Putamen (tissue), 1 donor: ENCODE results near the gene LRRC1.

ENCODE experiments used
- DNase-seq: peaks from one replicate; pipeline ENCODE4 v3.0.0-alpha.2; 2016; ENCODE audit warnings: low spot score

Gene LRRC1

DNA sequence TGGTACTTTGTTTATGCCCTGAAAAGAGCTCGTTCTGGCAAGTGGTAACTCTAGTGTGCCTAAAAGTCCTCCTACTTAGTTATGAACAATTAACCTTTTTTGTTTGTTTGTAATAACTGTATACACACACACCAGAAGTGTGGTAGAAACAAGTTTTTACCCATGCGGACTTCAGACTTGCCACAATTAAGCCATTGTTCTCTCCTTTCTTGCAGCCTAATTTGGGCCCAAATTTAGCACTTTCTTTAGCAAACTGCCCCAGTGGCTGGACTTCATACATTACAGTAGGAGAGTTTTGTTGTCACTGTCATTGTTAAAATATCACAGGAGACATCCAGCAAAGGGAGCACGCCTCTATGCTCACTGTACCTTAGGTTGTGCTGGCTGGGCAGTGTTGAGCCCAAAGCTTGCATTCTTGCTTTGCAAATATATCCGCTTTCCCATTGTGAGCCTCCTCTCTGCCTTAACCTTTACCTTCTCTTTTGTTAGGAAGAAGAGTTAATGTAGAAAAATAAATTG is 53.0 kb downstream of the LRRC1 start:
- no peak for DNase-seq

- no peak for DNase-seq
These were observed 55.7 kb downstream of the LRRC1 start for GRCh38 chr6:53850527-53850926.

GRCh38 chr6:53851561-53851960 is 56.8 kb downstream of the LRRC1 start:
- DNase-seq: no peak

DNA sequence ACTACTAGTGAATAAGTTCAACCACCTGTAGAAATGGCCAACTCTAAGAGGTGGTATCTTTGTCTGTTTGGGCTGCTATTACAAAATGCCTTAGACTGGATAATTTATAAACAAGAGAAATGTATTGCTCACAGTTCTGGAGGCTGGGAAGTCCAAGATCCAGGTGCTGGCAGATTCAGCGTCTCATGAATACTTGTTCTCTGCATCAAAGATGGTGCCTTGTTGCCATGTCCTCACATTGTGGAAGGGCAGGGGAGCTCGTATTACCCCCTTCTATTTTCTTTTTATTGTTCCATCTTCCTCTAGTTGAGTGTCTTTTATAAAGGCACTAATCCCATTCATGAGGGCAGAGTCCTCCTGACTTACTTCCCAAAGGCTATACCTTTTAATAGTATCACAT is 58.0 kb downstream of the LRRC1 start:
- no peak for DNase-seq

- no peak for DNase-seq
These were observed 60.2 kb downstream of the LRRC1 start for GRCh38 chr6:53854843-53855567.

DNA sequence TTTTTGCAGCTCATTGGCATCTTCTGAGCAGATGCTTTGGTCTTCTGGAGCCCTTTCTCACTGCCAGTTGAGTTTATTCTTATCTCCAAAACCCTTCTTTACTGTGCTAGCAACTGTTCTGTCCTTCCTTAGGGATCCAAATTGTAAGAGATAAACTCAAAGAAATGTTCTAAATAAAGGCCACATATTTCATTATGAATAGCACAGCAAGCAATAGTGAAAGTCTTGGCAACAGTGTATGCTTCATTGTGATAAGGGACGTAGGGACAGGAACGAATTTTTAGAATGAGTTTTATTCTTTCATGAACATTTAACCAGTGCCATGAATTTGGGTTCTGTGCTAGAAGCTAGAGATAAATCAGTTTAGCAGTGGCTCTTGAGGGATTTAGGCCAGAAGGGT is 61.1 kb downstream of the LRRC1 start:
- no peak for DNase-seq

- DNase-seq: no peak
These were observed 62.7 kb downstream of the LRRC1 start for GRCh38 chr6:53857318-53858094.

DNA sequence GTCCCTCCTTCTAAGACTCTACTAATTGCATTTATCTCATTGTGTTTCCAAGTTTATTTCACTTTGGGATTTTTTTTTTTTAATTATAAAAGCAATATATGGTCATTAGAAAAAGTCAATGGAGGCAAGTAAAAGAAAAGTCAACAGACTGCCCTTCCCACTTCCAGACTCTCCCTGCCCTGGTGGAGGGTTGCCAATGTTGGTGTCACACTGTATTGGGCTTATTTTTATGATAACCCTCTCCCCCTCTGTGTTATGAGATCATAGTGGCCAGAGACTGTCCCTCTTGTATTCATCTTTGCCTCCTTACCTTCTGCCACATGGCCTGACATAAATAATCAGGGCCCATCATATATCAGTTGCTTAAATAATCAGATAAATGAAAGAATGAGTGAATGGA is 63.4 kb downstream of the LRRC1 start:
- DNase-seq: no peak

DNA sequence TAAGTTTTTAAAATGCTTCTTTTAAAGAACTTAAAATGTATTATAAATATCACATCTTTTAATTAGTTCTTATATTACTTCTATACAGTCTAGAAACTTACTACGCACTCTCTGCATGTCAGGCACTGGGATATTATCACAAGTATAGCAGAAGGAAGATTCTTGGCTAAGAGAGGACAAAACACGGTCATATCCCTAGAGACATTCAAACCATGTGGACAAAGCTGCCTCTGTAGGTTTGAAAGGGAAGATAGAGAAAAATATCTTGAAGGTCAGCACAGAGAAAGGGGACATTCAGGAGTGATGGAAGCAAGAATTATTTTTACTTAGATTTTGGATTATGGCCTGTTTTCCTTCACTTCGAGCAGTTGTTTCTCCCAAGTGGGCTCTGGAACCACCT is 64.1 kb downstream of the LRRC1 start:
- no peak for DNase-seq

DNA sequence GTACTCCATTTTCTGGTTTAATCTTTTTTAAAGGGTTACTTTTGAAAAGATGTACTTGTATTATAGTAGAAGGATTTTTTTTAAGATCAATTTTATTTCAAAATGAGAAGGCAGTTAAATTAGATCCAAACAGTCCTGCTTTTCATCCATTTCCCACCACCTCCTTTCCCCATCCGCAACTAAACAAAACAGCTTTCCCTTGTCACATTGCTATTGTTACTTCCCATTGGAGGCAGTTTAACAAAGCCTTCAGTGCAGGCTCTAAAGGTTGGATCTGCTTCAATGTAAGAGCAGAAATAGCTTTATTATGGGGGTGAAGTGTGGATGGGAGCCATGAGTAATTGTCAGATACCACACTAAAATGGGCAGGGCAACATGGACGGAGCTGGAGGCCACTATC is 65.7 kb downstream of the LRRC1 start:
- no peak for DNase-seq

GRCh38 chr6:53861518-53861917 is 66.7 kb downstream of the LRRC1 start:
- DNase-seq: no peak

- peak; percentile 26 for DNase-seq
These were observed 68.1 kb downstream of the LRRC1 start for GRCh38 chr6:53862662-53863462.

GRCh38 chr6:53864781-53865180 is 70.0 kb downstream of the LRRC1 start:
- DNase-seq: no peak

GRCh38 chr6:53866226-53866625 is 71.4 kb downstream of the LRRC1 start:
- DNase-seq: no peak

DNA sequence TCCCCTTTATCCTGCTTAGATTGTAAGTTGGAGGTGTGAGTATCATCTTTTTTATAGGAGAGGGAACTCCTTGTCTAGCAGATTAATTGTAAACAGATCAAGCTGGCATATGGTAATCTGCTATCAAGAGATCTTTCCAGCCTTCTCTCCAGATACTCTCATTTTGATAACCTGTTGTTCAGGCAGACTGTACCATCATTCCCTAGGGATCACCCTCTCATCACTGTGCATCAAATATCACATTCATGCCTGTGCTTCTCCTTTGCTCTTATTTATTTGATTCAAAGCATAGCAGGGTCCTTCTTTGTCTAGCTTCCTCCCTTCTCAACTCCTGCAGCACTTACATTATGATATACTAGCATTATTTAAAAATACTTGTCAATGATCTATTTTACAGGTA is 73.8 kb downstream of the LRRC1 start:
- no peak for DNase-seq

GRCh38 chr6:53869964-53870363 is 75.2 kb downstream of the LRRC1 start:
- no peak for DNase-seq

DNA sequence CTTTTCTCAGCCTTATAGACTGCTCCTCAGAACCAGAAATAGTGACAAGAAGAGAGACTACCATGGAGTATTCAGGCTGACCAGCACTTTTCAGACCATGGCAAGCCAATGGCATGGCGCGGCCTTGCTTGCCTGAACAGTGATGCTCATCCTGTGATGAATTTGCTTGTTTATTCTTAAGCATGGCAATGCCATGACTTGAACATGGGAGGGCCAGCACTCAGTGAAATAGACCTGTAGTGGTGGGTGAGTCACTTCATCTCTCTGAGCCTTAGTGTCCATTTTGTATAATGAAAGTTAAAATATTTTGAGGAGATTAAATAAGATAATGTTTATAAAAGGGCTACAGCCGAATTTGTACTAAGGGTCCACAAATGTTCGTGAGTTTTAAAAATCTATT is 79.1 kb downstream of the LRRC1 start:
- DNase-seq: no peak

- DNase-seq: no peak
These were observed 80.2 kb downstream of the LRRC1 start for GRCh38 chr6:53874964-53875363.

DNA sequence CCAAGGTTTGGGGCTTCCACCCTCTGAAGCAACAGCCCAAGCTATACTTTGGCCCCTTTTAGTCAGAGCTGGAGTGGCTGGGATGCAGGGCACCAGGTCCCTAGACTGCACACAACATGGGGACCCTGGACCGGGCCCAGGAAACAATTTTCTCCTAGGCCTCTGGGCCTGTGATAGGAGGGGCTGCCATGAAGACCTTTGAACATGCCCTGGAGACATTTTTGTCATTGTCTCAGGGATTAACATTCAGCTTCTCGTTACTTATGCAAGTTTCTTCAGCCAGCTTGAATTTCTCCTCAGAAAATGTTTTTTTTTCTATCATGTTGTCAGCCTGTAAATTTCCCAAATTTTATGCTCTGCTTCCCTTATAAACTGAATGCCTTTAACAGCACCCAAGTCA is 82.3 kb downstream of the LRRC1 start:
- no peak for DNase-seq

GRCh38 chr6:53878808-53879207 is 84.0 kb downstream of the LRRC1 start:
- no peak for DNase-seq

- DNase-seq: no peak
These were observed 84.8 kb downstream of the LRRC1 start for GRCh38 chr6:53879608-53880007.

DNA sequence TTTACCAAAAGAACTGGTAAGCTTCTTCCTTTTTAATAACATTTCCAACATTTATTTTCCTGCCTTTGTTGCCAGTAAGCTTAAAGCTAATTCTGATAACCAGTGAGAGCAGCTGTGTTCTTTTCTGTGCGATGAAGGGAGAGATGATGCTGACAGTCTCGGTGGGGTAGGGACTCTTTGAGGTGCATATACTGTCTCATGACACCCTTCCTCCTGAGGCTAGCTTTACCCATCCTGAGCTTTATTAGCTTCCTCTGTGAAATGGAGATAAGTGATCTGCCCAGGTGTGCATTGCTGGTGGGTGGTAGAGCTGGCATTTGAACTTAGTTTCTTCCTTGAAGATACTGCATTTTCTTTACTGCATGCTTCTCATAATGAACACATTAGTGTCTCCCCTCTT is 92.5 kb downstream of the LRRC1 start:
- DNase-seq: no peak

- DNase-seq: no peak
These were observed 94.1 kb downstream of the LRRC1 start for GRCh38 chr6:53888931-53889330.
